ENCODE measurements around the gene ZNF808.

DNA sequence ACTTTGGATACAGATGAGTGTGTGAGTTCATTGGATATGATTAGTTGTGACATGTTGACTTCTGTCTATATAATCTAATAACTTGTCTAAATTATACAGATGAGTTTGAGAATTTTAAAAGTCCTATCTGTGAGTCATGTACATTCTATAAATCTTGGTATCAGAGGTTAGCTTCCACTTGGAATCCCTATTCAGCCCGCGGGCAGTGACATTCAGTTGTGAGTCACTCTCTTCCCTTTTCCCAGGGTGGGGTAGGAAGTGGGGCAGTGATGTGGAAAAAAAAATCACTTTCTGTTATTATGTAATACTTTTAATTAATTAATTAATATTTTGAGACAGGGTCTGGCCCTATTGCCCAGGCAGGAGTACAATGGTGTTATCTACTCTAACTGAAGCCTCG is 33.0 kb upstream of the ZNF808 start:
- TF ChIP-seq CTCF (IDR thresholded peaks at IDR 0.05; ENCODE audit: low read depth, low read length, poor library complexity, severe bottlenecking) = no peak
- TF ChIP-seq EZH2phosphoT487 (IDR thresholded peaks at IDR 0.05; ENCODE audit: borderline replicate concordance, low read length) = no peak

All from DOHH2 (cell line).